Psoas muscle (tissue), 8 donors: ENCODE data around the gene SKA2. TPM values are rescaled to one million over a fixed set of nuclear protein-coding genes. Genes with fewer than 3 reads are reported as not detected.
"Not testable (repeated sequence)": the region's sequence is repeated elsewhere in the genome, so short reads cannot be mapped to it uniquely, and the experiment has no call there.

Source experiments
- ATAC-seq, 4 donors: fragments of 200-7000 bp; cut with Tn5 transposase; one replicate each; pipeline ENCODE4 v1.9.1; 2020; ENCODE audit warnings: moderate library complexity in 3 of 4, mild to moderate bottlenecking in 2 of 4
- DNase-seq, 2 donors: peaks; one replicate each; pipeline ENCODE4 v3.0.0-alpha.2; 2020
- H3K27ac ChIP-seq: fragments of 200-600 bp; one replicate; pipeline ENCODE4 v1.8.0; 2022
- H3K27me3 ChIP-seq, 3 donors: fragments of 200-600 bp in 1 of 3; one replicate each; pipeline versions ENCODE4 v1.6.1 to v1.8.0; 2013 to 2022; ENCODE audit warnings: low read length in 2 of 3, mild to moderate bottlenecking in 2 of 3, moderate library complexity in 1 of 3; ENCODE audit not compliant: insufficient read depth in 3 of 3
- H3K36me3 ChIP-seq, 2 donors: fragments of 200-600 bp in 1 of 2; one replicate each; pipeline versions ENCODE4 v1.6.1 to v1.8.0; 2013 to 2022; ENCODE audit warnings: low read depth in 1 of 2, mild to moderate bottlenecking in 1 of 2, moderate library complexity in 1 of 2; ENCODE audit not compliant: insufficient read depth in 1 of 2
- H3K4me1 ChIP-seq: fragments of 200-600 bp; one replicate; pipeline ENCODE4 v1.8.0; 2022
- H3K4me3 ChIP-seq: fragments of 200-600 bp; one replicate; pipeline ENCODE4 v1.8.0; 2022; ENCODE audit warnings: mild to moderate bottlenecking
- H3K9me3 ChIP-seq: fragments of 200-600 bp; one replicate; pipeline ENCODE4 v1.8.0; 2022
- CTCF ChIP-seq: fragments of 200-600 bp; IDR thresholded peaks from one replicate; pipeline ENCODE4 v1.8.0; 2022; ENCODE audit warnings: antibody characterized with exemption
- WGBS, 3 donors: extraction: QIAGEN DNeasy Blood & Tissue Kit; methylation state at CpG; one replicate each; pipeline versions ENCODE4 v1.1.6 to v1.1.7; 2013; 5-methylcytosine and 5-hydroxymethylcytosine counted together
- intact Hi-C, 2 donors: fragments of 100-400 bp; cut with DNase I; formaldehyde crosslinking; loops; one replicate each; pipeline versions ENCODE4 v1.11.0 to v1.14.2; 2022
- polyA plus RNA-seq, 3 donors: library from polyadenylated mRNA; stranded (reverse); fragments of 200-250 nt; gene quantifications; one replicate each; pipeline ENCODE4 v1.2.3, GENCODE V29; 2013
- total RNA-seq, 4 donors: library from RNA; stranded (reverse); fragmentation: NEBNext Ultra II Directional in 2 of 4; extraction: Animal tissue kit (Norgen Biotek cat#: 25700) in 2 of 4; gene quantifications; one replicate each; pipeline versions ENCODE4 v1.2.1 to v1.2.4, GENCODE V29; 2021 to 2023
- donor health status: healthy with polysubstance abuse.
- donor health status: DM: no; HTN: no; CAD: no; lungs with moderate emphysema.
- donor health status: Bipolar disorder and iron deficiency.
- donor health status: healthy.
- donor health status: DM: yes; HTN: yes; CAD: no.
- donor health status: DM: no; HTN: no; CAD: no.
- donor health status: DM: no; HTN: no; CAD: no.
- donor health status: DM: yes; HTN: yes; CAD: no.

The SKA2 gene
- total and polyA plus RNA-seq, 7 donors, result 7.2 to 17.1 (median 11.3) TPM

GRCh38 chr17:59139939-59140338 lies 15.0 kb downstream of the SKA2 start:
- no peak for TF ChIP-seq CTCF
- intact Hi-C loops, result no loop called here
- H3K27ac ChIP-seq, result no peak overlapping the region
- no peak for ATAC-seq
- no peaks in the 10 kb centered on the region for H3K4me1 ChIP-seq
- H3K36me3 ChIP-seq, result no peaks in the 10 kb centered on the region
- no peak overlapping the region for H3K4me3 ChIP-seq
- DNase-seq, result no peak
- H3K27me3 ChIP-seq, result no peaks in the 10 kb centered on the region
- H3K9me3 ChIP-seq, result no peaks in the 10 kb centered on the region
- WGBS, 3 donors, result 94 to 97% (median 95%) methylated on average over 4 of the region's 4 CpGs

- DNase-seq, H3K4me1 ChIP-seq, H3K27ac ChIP-seq, H3K36me3 ChIP-seq, H3K9me3 ChIP-seq, ATAC-seq, H3K4me3 ChIP-seq, intact Hi-C loops, H3K27me3 ChIP-seq: not testable (repeated sequence)
- WGBS, 3 donors, result 94 to 95% (median 95%) methylated on average over 10 of the region's 10 CpGs
These were observed 16.6 kb downstream of the SKA2 start for GRCh38 chr17:59138339-59138738.

GRCh38 chr17:59131131-59131530 lies 23.9 kb downstream of the SKA2 start:
- WGBS, 3 donors, result 57 to 92% (median 73%) methylated on average over 1 of the region's 1 CpG
- Histone ChIP-seq H3K27me3 (no peaks in the 10 kb centered on the region), H3K27ac (no peak overlapping the region), H3K4me3 (no peak overlapping the region), H3K4me1 (no peaks in the 10 kb centered on the region), H3K36me3 (no peaks in the 10 kb centered on the region), H3K9me3 (no peaks in the 10 kb centered on the region)
- ATAC-seq (no peak), DNase-seq (no peak)
- intact Hi-C loops, result no loop called here
- TF ChIP-seq CTCF, result no peak

- Histone ChIP-seq H3K36me3 (no peaks in the 10 kb centered on the region), H3K4me1 (no peaks in the 10 kb centered on the region), H3K9me3 (no peaks in the 10 kb centered on the region), H3K27me3 (no peaks in the 10 kb centered on the region), H3K27ac (no peak overlapping the region), H3K4me3 (no peak overlapping the region)
- WGBS, 3 donors, result 50 to 65% (median 50%) methylated on average over 2 of the region's 2 CpGs
- no peak for TF ChIP-seq CTCF
- intact Hi-C loops, result no loop called here
- DNase-seq, result no peak
- no peak for ATAC-seq
These were observed 25.2 kb downstream of the SKA2 start for GRCh38 chr17:59129814-59130213.

- ATAC-seq (no peak), DNase-seq (no peak)
- intact Hi-C loops, result no loop called here
These were observed 28.1 kb downstream of the SKA2 start for GRCh38 chr17:59126809-59127417.

More at GRCh38 chr17:59126809-59127417, 28.1 kb downstream of the SKA2 start:
- Histone ChIP-seq H3K27me3 (no peaks in the 10 kb centered on the region), H3K27ac (no peak overlapping the region), H3K4me3 (no peak overlapping the region), H3K9me3 (no peaks in the 10 kb centered on the region), H3K36me3 (peaks cover 0 to 9% of the 10 kb centered on the region in 2 donors), H3K4me1 (no peaks in the 10 kb centered on the region)
- 63 to 72% (median 64%) methylated on average over 3 of the region's 3 CpGs for WGBS, 3 donors
- no peak for TF ChIP-seq CTCF
